ENCODE results near the gene FRMD4A.

Gene FRMD4A

GRCh38 chr10:13745271-13745670 is 585.5 kb downstream of the FRMD4A start:
- TF ChIP-seq, protein P1, sequence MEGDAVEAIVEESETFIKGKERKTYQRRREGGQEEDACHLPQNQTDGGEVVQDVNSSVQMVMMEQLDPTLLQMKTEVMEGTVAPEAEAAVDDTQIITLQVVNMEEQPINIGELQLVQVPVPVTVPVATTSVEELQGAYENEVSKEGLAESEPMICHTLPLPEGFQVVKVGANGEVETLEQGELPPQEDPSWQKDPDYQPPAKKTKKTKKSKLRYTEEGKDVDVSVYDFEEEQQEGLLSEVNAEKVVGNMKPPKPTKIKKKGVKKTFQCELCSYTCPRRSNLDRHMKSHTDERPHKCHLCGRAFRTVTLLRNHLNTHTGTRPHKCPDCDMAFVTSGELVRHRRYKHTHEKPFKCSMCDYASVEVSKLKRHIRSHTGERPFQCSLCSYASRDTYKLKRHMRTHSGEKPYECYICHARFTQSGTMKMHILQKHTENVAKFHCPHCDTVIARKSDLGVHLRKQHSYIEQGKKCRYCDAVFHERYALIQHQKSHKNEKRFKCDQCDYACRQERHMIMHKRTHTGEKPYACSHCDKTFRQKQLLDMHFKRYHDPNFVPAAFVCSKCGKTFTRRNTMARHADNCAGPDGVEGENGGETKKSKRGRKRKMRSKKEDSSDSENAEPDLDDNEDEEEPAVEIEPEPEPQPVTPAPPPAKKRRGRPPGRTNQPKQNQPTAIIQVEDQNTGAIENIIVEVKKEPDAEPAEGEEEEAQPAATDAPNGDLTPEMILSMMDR (IDR thresholded peaks at IDR 0.05; ENCODE audit: low read depth, low read length, missing control alignments): no peak
- H3K27ac ChIP-seq: no peak overlapping the region
- no peaks in the 10 kb centered on the region for H3K27me3 ChIP-seq (replicated peaks)
- no peak overlapping the region for H3K4me3 ChIP-seq (ENCODE audit: low read depth, low read length)
- DNase-seq: no peak
- in situ Hi-C loops (cut with HindIII; ENCODE audit: low pct_ligation_motif_present, low sequenced_read_pairs): no loop called here
- H3K36me3 ChIP-seq (replicated peaks): no peaks in the 10 kb centered on the region

GRCh38 chr10:13743963-13744362 is 586.8 kb downstream of the FRMD4A start:
- H3K4me3 ChIP-seq (ENCODE audit: low read depth, low read length): no peak overlapping the region
- peaks cover 11% of the 10 kb centered on the region for H3K36me3 ChIP-seq (replicated peaks)
- in situ Hi-C loops (cut with HindIII; ENCODE audit: low pct_ligation_motif_present, low sequenced_read_pairs): no loop called here
- no peak for DNase-seq
- TF ChIP-seq, protein P1 (IDR thresholded peaks at IDR 0.05; ENCODE audit: low read depth, low read length, missing control alignments): no peak
- H3K27me3 ChIP-seq (replicated peaks): no peaks in the 10 kb centered on the region
- H3K27ac ChIP-seq: no peak overlapping the region

GRCh38 chr10:13743101-13743693 is 587.5 kb downstream of the FRMD4A start:
- DNase-seq: peak; percentile 25
- Histone ChIP-seq H3K4me3 (ENCODE audit: low read depth, low read length) (no peak overlapping the region), H3K27ac (no peak overlapping the region), H3K27me3 (replicated peaks) (no peaks in the 10 kb centered on the region), H3K36me3 (replicated peaks) (peaks cover 16% of the 10 kb centered on the region)
- TF ChIP-seq, protein P1 (IDR thresholded peaks at IDR 0.05; ENCODE audit: low read depth, low read length, missing control alignments): no peak
- in situ Hi-C loops (cut with HindIII; ENCODE audit: low pct_ligation_motif_present, low sequenced_read_pairs): no loop called here

- Histone ChIP-seq H3K4me3 (ENCODE audit: low read depth, low read length) (no peak overlapping the region), H3K36me3 (replicated peaks) (peaks cover 28% of the 10 kb centered on the region), H3K27ac (peak overlapping the region; percentile 11), H3K27me3 (replicated peaks) (no peaks in the 10 kb centered on the region)
- peak; percentile 50 for DNase-seq
- in situ Hi-C loops (cut with HindIII; ENCODE audit: low pct_ligation_motif_present, low sequenced_read_pairs): no loop called here
- TF ChIP-seq, protein P1 (IDR thresholded peaks at IDR 0.05; ENCODE audit: low read depth, low read length, missing control alignments): no peak
Observed at GRCh38 chr10:13741438-13741837, 589.3 kb downstream of the FRMD4A start.

DNA sequence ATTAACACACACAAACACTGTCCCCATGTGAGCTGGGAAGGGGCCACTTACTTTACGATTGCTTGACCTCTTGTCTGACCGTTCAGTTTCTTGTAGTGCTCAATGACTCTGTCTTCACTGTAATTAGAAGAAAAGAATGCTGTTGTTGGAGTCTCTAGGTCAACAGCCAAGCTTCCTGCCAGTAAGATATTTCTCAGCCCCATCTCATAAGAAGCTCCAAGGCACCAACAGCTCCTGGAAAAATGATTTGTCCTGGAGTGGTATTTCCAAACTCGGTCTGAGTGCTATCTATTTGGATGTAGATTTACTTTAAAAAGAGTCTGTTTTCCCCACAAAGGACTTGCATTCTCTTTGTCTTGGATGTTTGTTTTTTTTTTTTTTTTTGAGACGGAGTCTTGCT is 590.3 kb downstream of the FRMD4A start:
- in situ Hi-C loops (cut with HindIII; ENCODE audit: low pct_ligation_motif_present, low sequenced_read_pairs): no loop called here
- TF ChIP-seq, protein P1 (IDR thresholded peaks at IDR 0.05; ENCODE audit: low read depth, low read length, missing control alignments): no peak
- Histone ChIP-seq H3K27ac (no peak overlapping the region), H3K36me3 (replicated peaks) (peaks cover 38% of the 10 kb centered on the region), H3K4me3 (ENCODE audit: low read depth, low read length) (no peak overlapping the region), H3K27me3 (replicated peaks) (no peaks in the 10 kb centered on the region)
- DNase-seq: no peak

GRCh38 chr10:13739183-13739582 is 591.5 kb downstream of the FRMD4A start:
- TF ChIP-seq, protein P1 (IDR thresholded peaks at IDR 0.05; ENCODE audit: low read depth, low read length, missing control alignments): no peak
- H3K27ac ChIP-seq: no peak overlapping the region
- H3K4me3 ChIP-seq (ENCODE audit: low read depth, low read length): no peak overlapping the region
- H3K27me3 ChIP-seq (replicated peaks): no peaks in the 10 kb centered on the region
- DNase-seq: no peak
- H3K36me3 ChIP-seq (replicated peaks): peaks cover 42% of the 10 kb centered on the region
- in situ Hi-C loops (cut with HindIII; ENCODE audit: low pct_ligation_motif_present, low sequenced_read_pairs): no loop called here

Measured in brain microvascular endothelial cell (primary cell).